Fibroblast of skin of right biceps (primary cell): ENCODE results near the gene RPP30.
"Not testable (repeated sequence)": the region's sequence is repeated elsewhere in the genome, so short reads cannot be mapped to it uniquely, and the experiment has no call there.

ENCODE experiments used
- DNase-seq: peaks from one replicate; pipeline ENCODE4 v3.0.0-alpha.2; 2013

Gene RPP30

GRCh38 chr10:90872648-90873020 lies 860 bp downstream of the RPP30 start:
- no peak for DNase-seq

- no peak for DNase-seq
These were observed 7.3 kb downstream of the RPP30 start for GRCh38 chr10:90879062-90879461.

GRCh38 chr10:90880059-90880719 lies 8.4 kb downstream of the RPP30 start:
- peak; percentile 52 for DNase-seq

- DNase-seq: peak; percentile 28
These were observed 12.7 kb downstream of the RPP30 start for GRCh38 chr10:90884431-90884830.

- DNase-seq: peak; percentile 79
These were observed 13.4 kb downstream of the RPP30 start for GRCh38 chr10:90885176-90885575.

GRCh38 chr10:90887555-90887954 lies 15.8 kb downstream of the RPP30 start:
- DNase-seq: no peak

GRCh38 chr10:90888387-90888786 lies 16.6 kb downstream of the RPP30 start:
- DNase-seq: no peak

GRCh38 chr10:90889636-90890035 lies 17.9 kb downstream of the RPP30 start:
- peak; percentile 54 for DNase-seq

GRCh38 chr10:90890347-90890746 lies 18.6 kb downstream of the RPP30 start:
- peak; percentile 43 for DNase-seq

GRCh38 chr10:90893190-90893589 lies 21.4 kb downstream of the RPP30 start:
- DNase-seq: no peak

- not testable (repeated sequence) for DNase-seq
These were observed 25.1 kb downstream of the RPP30 start for GRCh38 chr10:90896916-90897315.

GRCh38 chr10:90905925-90906324 lies 34.2 kb downstream of the RPP30 start:
- DNase-seq: no peak

GRCh38 chr10:90906596-90906995 lies 34.8 kb downstream of the RPP30 start:
- DNase-seq: no peak

- peak; percentile 77 for DNase-seq
These were observed 39.6 kb downstream of the RPP30 start for GRCh38 chr10:90911133-90912051.

- no peak for DNase-seq
These were observed 40.4 kb downstream of the RPP30 start for GRCh38 chr10:90912174-90912573.

- no peak for DNase-seq
These were observed 41.2 kb downstream of the RPP30 start for GRCh38 chr10:90912854-90913479.

GRCh38 chr10:90913774-90914420 lies 42.1 kb downstream of the RPP30 start:
- no peak for DNase-seq

GRCh38 chr10:90914992-90915765 lies 43.4 kb downstream of the RPP30 start:
- DNase-seq: no peak

GRCh38 chr10:90915766-90916075 lies 43.9 kb downstream of the RPP30 start:
- DNase-seq: no peak

GRCh38 chr10:90916392-90917237 lies 44.8 kb downstream of the RPP30 start:
- no peak for DNase-seq

GRCh38 chr10:90917238-90917967 lies 45.6 kb downstream of the RPP30 start:
- no peak for DNase-seq
